ENCODE results near the gene GAMT.
"Not testable (repeated sequence)": the region's sequence is repeated elsewhere in the genome, so short reads cannot be mapped to it uniquely, and the experiment has no call there.

The GAMT gene

DNA sequence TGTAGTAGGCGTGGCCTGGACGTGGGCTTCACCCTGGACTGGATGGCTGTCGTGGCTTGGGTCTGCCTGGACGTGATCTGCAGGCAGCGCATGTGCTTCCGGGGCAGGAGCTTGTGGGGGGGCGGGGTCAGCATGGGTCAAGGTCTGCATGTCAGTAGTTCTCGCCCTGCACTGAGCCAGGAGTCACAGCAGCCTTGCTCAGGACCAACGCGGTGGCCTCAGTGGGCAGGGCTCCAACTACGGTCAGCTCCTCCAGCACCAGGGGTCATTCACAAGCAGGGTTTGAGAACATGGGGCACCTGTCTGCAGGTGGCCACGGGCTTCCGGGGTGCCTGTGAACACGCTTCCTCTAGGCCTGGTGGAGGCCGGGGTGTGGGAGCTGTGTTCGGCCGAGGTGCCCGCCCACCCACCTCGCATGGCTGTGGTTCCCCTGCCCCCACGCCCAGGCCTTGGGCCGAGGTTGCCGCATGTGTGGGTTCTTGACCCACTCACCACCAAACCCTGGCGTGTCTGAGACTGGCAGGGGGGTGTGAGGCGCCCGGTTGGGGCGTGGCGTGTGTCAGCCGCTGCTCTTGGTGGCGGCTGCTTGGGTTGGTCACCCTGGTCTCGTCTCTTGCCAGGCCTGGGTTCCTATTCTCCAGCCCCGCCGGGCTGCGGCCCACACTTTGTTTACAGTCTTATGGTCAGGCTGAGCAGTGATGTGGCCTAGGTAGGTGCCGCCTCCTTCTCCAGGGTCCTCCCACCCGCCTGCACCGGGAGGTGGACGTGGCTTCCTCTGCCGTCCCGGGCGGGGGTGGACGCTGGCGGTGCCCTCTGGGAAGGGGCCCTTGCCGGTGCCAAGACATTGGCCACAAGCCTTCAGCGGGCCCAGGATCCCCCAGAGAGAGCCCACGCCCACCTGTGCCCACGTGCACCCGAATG is 32.0 kb upstream of the GAMT start:
- no peak for DNase-seq

DNA sequence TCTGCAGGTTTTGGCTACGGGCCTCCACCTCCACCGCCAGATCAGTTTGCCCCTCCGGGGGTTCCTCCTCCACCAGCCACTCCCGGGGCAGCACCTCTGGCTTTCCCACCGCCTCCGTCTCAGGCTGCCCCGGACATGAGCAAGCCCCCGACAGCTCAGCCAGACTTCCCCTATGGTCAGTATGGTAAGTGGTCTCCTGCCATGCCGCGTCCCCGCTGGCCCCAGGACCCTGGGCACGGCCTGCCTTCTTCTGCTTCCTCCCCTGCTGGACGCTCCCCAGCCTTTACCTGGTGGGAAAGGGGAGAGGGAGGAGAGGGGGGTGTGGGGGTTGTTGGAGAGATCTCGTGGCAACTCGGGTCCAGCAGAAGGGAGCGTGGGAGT is 31.2 kb upstream of the GAMT start:
- no peak for DNase-seq

DNA sequence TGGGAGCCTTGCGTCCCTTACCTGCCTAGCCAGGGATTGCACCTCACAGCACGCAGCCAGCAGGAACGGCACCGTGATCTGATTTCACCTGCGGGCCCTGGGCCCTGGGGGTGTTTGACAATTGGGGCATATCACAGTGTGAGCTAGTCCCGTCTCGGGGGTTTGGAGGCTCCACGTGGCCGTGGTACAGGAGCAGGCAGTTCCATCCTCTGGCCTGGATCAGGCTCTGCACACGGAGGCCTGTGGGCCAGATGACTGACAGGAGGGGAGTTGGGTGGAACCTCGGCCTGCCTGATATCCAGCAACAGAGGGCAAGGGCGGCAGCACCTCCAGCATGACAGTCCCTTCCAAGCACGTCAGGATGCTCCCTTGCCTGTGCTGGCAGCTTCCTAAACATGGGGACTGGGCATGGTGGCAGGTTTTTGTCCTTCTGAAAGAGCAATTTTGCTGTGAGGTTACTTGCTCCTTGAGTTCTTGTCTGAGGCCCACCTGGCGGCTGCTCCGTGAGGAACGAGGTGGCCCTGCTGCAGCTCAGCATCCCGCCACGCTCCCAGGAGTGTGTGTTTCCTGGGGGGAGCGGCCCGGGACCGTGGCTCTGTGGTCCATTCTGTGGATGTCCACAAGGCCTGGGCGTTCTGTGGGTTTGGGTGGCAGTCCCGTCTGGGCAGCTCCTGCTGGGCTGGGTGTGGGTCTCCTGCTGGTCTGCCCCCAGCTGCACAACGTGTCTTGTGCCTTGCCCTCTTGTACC is 30.6 kb upstream of the GAMT start:
- no peak for DNase-seq

DNA sequence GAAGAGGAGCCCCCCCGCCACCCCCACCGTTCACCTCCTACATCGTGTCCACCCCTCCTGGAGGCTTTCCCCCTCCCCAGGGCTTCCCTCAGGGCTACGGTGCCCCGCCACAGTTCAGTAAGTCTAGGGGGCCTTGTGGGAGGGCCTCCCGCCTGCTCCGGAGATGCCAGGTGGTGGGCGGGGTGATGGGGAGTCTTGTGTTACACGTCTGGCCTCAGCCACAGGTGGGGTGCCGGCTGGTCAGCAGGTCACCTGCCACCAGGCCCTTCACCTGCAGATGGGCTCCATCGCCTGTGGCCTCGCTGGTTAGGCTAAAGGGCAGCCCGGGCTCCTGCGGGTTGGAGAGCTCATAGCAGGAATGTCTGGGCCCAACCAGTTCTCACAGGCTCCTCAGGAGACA is 28.9 kb upstream of the GAMT start:
- no peak for DNase-seq

DNA sequence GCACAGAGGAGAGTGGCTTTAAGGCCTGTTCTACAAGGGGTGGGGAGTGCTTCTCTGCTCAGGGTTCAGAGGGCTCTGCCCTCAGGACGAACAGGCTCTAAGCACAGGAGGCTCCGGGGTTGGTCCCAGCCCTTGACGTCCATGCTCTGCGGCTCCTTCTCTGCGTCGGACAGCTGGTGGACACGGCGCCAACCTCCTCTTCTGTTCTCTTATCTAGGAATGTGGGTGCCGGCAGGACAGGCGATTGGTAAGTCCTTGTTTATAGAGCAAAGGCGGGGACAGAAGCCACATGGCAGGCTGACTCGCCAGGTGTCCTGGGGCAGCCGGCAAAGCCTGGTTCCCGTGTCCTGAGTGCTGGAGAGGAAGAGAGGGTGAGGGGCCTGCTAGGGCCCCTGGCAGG is 28.4 kb upstream of the GAMT start:
- DNase-seq: no peak

DNA sequence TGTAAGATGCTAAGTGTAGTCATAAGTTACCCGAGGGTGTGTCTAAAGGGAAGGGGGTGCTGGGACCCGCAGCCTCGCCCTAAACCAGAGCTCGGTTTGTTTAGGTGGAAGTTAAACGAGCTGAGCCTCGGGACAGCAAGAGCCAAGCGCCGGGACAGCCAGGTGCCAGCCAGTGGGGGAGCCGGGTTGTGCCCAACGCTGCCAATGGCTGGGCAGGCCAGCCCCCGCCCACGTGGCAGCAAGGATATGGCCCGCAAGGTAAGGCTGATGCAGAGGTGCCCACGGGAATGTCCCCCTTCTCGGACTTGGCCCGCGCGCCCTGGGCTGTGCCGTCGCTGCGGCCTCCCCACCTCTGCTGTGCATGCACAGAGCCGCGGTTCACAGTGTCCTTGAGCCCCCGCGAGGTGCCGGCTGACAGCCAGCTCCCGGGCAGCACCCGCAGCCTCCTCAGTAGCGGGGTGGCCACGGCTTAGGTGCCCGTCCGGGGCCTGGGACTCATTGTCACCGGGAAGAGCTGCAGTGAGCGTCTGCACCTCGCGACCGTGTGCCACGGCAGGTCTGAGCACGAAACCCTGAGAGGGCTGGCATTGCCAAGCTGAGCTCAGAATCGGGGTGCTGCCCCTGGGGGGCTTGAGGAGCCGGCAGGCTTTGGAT is 27.5 kb upstream of the GAMT start:
- DNase-seq: no peak

DNA sequence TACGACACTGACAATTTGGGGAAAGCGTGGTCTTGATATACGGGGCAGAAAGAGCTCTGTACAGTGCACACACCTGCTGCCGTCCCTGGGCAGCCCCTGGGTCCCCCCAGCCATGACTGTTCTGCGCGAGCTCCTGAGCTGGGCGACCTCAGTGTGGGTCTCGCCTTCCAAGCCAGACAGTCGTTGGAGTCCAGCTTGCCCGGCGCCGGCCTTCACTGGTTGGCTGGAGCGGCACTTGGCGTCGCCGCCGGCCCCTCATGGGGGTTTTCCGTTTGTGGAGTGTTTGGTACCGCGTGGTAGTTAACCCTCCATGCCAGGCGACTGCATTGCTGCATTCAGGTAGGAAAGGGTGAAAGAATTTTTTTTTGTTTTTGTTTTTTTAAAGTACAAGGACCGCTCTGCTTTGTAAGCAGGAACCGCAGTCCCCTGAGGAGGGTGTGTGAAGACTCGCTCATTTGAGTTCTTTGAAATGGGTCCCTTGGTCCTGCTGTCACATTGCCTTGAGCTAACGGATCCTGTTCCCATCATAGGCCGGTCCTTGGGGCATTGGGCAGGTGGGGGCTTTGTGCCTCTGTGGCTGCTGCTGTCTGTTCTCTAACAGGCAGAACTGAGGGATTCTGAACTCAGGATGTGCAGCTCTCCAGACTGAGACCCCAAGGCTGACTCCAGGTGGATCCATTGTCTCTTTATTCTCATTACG is 26.0 kb upstream of the GAMT start:
- no peak for DNase-seq

DNA sequence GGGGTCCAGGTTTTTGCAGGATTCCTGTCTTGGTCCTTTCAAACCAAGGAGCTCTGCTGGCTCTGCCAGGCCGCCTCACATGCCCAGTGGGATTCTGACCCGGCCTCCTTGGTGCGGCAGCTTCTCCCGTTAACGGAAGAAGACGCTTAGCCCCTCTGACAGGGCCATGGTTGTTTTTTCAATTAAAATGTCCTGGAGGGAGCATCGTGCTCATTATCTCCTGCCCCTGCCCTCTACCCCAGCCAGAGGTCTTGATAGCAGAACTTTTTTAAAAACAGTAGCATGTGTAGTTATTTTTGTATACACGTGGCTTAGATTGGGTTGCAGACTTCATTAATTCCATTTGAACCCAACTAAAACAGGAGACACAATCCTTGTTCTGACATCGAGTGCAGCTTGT is 25.4 kb upstream of the GAMT start:
- no peak for DNase-seq

DNA sequence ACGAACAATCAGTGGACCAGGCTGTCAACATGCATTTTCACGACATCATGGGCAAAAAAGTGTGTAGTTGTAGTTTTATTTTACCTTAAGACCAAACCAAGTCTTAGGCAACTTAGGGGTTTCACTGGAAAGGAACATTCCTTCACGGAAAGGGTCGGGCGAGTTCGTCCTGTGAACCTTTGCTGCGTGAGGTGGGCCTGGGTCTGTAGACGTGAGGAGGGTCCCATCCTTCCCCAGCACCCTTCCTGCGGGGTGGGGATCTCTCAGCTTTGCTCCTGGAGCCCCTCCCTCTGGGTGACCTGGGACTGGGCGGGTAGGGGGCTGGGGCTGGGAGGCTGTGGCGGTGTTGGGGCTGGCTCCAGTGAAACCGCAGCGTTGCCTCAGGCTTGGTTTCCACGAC is 24.6 kb upstream of the GAMT start:
- no peak for DNase-seq

DNA sequence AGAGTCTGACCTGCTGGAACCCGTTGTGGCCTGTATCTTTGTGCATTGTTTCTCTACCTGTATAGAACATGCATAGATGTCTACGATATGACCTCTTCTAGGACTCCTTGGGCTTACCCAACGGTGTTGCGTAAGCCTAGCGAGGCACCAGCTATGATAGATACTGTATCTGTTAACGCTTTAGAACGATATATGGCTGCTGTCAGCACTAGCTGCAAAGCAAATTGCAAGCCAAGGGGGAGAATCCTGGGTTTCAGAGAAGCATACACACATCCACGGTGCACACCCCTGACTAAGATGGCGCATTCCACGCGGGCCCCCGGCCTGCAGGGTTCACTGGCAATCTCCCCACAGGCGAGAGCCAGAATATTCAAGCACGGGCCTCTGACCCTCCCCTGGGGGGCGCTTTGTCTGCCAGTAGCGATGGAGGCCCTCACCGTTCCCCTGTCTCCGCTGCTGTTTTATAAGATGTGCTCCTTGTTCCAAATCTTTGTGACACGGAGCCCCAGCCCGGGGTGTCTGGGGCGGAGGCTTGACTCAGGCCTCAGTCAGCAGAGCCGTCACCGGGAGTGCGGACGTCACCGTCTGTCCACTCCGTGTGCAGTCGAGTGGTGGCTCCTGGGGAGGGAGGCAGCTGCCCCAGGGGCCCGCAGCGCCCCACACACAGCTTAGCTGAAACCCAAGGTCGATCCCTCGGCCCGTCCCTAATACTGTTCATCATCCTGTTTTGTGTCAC is 23.9 kb upstream of the GAMT start:
- DNase-seq: no peak

DNA sequence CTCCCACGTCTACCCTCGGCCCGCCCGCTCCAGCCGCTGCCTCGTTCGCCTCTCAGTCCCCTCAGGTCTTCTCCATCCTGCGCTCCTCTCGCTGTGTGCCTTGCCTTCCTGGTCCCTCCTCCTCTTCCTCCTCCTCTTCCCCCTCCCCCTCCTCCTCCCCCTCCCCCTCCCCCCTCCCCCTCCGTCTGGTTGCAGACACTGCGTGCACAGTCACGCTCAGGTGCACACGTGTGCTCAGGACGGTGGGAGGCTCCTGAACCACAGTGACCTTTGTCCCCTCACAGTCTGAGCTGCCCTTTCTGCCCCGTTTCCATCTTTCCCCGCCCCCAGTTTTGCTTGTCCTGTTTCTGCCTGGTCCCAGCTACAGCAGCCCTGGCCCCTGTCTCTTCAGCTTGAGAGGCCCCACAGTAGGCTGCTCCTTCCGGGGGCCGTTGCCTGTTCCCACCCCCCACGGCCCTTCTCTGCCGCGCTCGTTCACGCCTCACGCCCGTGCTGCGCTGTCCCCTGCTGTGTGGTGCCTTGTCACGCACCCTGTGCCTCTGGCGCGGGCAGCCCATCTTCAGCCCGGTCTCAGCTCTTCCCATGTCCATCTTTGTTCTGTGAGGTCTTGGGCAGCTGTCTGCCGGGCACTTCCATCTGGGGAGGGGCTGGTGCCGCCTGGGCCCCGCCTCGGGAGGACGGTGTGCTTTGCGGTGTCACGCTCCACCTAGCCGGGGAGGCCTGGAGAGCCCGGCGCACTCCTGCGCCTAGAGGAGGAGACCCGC is 23.0 kb upstream of the GAMT start:
- no peak for DNase-seq

DNA sequence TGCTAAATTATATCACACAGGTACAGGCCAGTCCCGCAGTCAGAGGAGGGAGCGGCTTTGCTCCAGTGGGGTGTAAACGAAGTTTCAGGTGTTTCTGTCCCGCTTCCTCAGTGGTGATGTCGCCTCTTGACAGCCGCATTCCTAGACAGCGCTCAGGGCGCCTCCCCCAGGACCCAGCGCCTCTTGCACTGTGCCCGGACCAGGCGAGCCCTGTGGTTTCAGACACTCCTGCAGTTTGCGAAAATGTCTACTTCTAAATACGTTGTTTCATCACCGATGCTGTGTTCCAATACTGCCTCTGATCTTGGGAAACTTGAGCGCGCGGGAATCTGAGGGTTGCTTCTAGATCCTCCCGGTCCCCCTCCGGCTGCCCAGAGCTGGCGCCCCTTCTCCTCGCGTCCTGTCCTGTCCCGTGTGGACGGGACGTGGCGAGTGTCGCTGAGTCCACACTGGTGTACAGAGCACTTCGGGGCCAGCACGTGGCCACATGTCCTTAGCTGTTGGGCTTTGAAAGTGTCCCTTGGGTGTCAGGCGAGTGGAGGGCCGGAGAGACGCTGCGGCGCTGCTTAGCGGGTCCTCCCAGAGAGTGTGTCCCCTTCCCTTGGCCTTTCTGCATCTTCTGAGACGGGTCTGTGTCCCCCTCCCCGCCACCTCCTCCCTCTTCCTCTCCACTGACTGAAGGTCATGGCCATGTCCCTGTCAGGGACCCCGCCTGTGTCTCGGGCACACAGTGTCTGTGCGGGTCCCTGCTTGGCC is 22.3 kb upstream of the GAMT start:
- no peak for DNase-seq

DNA sequence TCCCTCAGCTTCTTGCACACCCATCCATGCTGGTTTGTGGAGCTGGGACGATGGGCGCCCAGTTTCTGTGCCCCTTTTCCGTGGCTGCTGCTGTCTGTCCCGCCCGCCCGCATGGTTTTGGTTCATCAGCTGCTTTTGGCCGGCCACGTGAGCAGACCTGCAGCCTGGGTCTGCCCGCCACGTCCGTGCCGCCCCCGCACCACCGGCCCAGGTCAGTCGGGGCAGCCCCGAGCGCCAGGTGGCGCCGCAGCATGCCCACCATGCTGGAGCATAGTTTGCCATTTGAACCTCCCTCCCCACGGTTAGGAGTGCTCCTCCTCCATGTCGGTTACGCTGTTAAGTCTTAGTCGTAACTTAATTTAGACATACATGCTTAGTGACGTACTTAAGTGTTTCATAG is 21.6 kb upstream of the GAMT start:
- DNase-seq: no peak

DNA sequence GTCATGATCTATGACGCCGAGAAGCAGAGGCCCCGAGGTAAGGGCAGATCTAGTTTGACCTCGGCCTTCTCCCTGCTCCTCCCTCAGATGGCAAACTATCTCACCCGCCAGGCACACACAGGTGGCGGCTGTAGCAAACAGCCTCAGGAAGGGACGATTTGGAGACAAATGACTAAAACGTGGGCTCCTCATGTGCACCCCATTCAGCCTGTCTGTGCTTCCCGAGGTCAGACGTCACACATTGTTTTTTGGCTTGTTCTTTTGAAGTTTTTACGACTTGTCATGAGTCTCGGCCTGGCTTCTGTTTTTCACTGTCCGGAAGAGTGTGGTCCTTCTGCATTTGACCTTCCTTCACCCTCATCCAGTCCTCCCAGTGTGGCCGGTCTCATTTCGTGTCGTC is 21.0 kb upstream of the GAMT start:
- no peak for DNase-seq

DNA sequence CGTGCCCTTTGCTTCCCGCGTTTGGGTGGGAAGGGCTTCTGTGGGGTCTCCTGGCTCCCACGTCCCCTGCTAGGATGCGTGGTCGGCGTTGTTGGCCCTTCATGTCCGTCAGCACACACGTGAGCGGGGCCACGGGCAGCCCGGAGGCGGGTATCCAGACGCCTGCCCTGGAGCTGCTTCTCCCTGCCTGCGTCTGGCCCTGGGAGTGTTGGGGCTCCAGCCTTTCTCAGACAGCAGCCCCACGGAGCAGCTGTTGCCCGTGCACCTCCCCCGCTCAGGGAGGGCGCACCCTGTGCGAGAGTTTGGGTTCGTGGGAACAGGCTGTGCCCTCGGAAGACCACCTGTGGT is 20.6 kb upstream of the GAMT start:
- no peak for DNase-seq

DNA sequence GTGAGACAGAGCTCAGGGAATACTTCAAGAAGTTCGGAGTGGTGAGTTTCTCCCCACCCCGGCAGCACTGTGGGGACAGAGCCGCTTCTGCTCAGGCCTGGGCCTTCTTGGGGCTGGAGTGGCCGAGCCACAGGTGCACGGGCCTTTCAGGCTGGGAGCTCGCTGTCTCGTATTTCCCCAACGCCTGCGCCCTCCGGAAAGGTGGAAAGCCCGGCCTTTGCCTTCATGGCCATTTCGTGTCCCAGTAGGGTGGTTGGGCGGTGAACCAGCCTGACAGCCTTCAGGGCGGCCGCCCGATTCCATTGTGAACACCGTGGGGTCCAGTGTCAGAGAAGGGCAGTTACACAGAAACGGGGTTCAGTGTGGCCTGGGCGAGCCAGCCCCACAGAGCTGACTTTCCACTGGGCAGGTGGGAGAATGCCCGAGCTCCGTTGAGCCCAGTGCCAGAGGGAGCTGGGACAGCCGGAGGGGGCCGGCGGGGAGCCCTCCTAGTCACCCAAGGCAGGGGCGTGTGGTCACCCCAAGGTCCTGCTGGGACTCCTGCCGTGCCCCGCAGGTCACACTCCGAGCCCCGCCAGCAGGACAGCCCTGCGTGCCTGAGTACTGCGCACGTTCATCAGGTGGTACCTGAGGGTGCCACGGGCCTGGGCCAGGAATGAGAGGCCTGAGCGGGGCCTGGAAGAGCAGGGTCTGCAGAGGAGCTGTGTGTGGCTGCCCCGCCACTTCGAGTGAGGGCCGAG is 20.0 kb upstream of the GAMT start:
- DNase-seq: no peak

DNA sequence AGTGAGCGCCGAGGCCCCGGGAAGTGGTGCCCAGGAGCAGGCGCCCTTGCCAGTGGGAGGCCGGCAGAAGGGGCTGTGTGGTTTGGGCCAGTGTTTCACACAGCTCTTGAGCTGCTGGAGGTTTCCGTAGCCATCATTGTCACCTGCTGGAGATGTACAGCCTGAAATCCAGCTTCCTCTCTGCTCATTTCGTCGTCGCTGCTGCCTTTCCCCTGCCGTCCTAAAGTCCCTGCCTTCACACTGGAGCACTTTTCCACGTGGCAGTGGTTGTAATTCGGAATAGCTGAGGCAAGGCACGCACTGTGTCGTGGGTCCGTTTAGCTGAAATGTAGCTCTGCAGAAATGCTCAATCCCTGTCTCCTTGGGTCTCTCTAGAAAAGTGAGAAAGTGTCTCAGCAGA is 19.2 kb upstream of the GAMT start:
- no peak for DNase-seq

DNA sequence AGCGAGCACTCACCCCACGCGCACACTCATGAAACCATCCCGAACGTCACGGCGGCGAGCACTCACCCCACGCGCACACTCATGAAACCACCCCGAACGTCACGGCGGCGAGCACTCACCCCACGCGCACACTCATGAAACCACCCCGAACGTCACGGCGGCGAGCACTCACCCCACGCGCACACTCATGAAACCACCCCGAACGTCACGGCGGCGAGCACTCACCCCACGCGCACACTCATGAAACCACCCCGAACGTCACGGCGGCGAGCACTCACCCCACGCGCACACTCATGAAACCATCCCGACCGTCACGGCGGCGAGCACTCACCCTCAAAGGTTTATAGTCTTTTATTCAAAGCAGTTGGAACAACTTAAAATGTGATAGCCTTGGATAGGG is 18.7 kb upstream of the GAMT start:
- DNase-seq: not testable (repeated sequence)

DNA sequence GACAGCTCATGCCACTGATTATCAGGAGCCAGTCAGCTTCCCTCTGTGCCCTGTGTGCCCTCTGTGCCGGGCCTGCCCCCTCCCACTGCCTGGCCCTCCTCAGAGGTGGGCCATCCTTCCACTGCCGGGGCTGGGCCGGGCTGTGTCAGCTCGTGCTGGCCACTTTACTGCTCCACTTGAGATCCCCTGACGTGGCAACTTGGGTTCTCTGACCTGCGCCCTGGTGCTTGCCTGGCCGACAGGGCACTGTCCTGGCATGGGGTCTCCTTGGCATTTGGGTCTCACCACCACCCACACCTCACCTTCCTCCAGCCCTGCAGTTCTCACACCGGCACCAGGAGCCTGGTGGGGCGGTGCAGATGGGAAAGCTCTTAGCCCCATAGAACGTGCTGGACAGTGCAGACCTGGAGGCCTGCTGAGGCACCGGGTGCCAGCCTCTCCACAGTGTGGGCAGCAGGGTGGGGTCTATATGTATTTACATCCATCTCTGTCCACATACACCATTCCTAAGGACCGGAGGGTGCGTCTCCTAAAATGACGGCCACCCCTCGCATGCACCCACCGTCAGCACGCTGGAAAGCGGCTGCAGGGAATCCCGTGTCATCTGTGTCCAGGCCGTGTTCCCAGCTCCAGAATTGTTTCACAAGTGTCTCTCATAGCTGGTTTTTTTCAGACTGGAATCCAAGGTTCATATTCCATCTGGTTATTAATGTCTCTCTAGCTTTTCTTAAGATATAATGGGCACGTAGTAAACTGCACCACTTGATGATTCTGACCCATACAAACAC is 17.8 kb upstream of the GAMT start:
- no peak for DNase-seq

DNA sequence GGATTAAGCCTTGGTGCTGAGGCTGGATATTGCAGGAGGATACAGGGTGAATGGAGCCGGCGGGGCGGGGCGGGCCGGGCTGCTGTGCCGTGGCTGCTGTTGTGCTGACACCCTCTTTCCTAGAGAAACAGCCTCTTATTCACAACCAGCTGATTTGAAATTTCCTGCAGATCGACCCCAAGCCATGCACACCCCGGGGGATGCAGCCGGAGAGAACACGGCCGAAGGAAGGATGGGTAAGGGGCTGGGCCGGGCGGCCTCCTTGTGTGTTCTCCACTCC is 17.1 kb upstream of the GAMT start:
- no peak for DNase-seq
